Activated CD4-positive, alpha-beta T cell treated with anti-CD3 and anti-CD28 coated beads, Interleukin-2, amount 10 ng/mL, durations not matched to agents 7 days and 5 days (primary cell): ENCODE results near the gene ITSN1. TPM values are rescaled to one million over a fixed set of nuclear protein-coding genes. Genes with fewer than 3 reads are reported as not detected.

Experiments
- CTCF ChIA-PET: fragments of 350-600 bp; sonication (Branson Sonifier 250); formaldehyde crosslinking; loops from one replicate; lab custom pipeline; 2021; ENCODE audit warnings: antibody characterized with exemption; lab: Charles Lee
- POLR2A ChIA-PET: fragments of 350-600 bp; sonication (Branson Sonifier 250); formaldehyde crosslinking; loops from one replicate; lab custom pipeline; 2021; ENCODE audit warnings: antibody characterized with exemption; lab: Charles Lee
- DNase-seq: peaks from one replicate; pipeline ENCODE4 v3.0.0-alpha.2; 2020
- H3K27ac Mint-ChIP-seq: one replicate; pipeline ENCODE4 v1.8.0; 2021; ENCODE audit warnings: mild to moderate bottlenecking, moderate library complexity, mixed read lengths
- H3K27me3 Mint-ChIP-seq: one replicate; pipeline ENCODE4 v1.8.0; 2021; ENCODE audit warnings: mixed read lengths
- H3K36me3 Mint-ChIP-seq: one replicate; pipeline ENCODE4 v1.8.0; 2021; ENCODE audit warnings: low read depth, mixed read lengths
- H3K4me1 Mint-ChIP-seq: one replicate; pipeline ENCODE4 v1.8.0; 2021; ENCODE audit warnings: mixed read lengths
- H3K4me3 Mint-ChIP-seq: one replicate; pipeline ENCODE4 v1.8.0; 2021; ENCODE audit warnings: mild to moderate bottlenecking, moderate library complexity, mixed read lengths
- H3K9me3 Mint-ChIP-seq: one replicate; pipeline ENCODE4 v1.8.0; 2021; ENCODE audit warnings: mixed read lengths
- total RNA-seq, 2 experiments: library from RNA; stranded (reverse); gene quantifications; one replicate each; pipeline ENCODE4 v1.2.3, GENCODE V29; 2021

The ITSN1 gene
- total RNA-seq, 2 experiments from 2014 or later, result 3.0 to 3.3 TPM

GRCh38 chr21:33801424-33802405 is 159.4 kb downstream of the ITSN1 start:
- H3K9me3 Mint-ChIP-seq, result no peaks in the 10 kb centered on the region
- POLR2A ChIA-PET, result no interaction called here
- DNase-seq, result no peak
- no peaks in the 10 kb centered on the region for H3K4me1 Mint-ChIP-seq
- H3K27ac Mint-ChIP-seq, result no peak overlapping the region
- H3K27me3 Mint-ChIP-seq, result no peaks in the 10 kb centered on the region
- CTCF ChIA-PET, result interaction anchor here (0.8 to 1.1 kb wide), 3 partner anchors 30 to 98 kb away, joined by 3 read pairs; no protein-coding TSS in a partner anchor
- H3K4me3 Mint-ChIP-seq, result no peak overlapping the region
- H3K36me3 Mint-ChIP-seq, result no peaks in the 10 kb centered on the region

GRCh38 chr21:33802481-33802880 is 160.2 kb downstream of the ITSN1 start:
- H3K4me3 Mint-ChIP-seq, result no peak overlapping the region
- no peaks in the 10 kb centered on the region for H3K36me3 Mint-ChIP-seq
- H3K4me1 Mint-ChIP-seq, result no peaks in the 10 kb centered on the region
- H3K27me3 Mint-ChIP-seq, result no peaks in the 10 kb centered on the region
- no peaks in the 10 kb centered on the region for H3K9me3 Mint-ChIP-seq
- no peak for DNase-seq
- ChIA-PET POLR2A (no interaction called here), CTCF (no interaction called here)
- no peak overlapping the region for H3K27ac Mint-ChIP-seq

GRCh38 chr21:33808715-33809367 is 166.5 kb downstream of the ITSN1 start:
- no peaks in the 10 kb centered on the region for H3K36me3 Mint-ChIP-seq
- no peak overlapping the region for H3K27ac Mint-ChIP-seq
- POLR2A ChIA-PET, result no interaction called here
- no peak overlapping the region for H3K4me3 Mint-ChIP-seq
- no peaks in the 10 kb centered on the region for H3K9me3 Mint-ChIP-seq
- CTCF ChIA-PET, result interaction anchor here (0.6 to 1.0 kb wide), 2 partner anchors 11 to 536 kb away, joined by 3 read pairs; no protein-coding TSS in a partner anchor
- no peaks in the 10 kb centered on the region for H3K4me1 Mint-ChIP-seq
- no peak for DNase-seq
- H3K27me3 Mint-ChIP-seq, result no peaks in the 10 kb centered on the region

DNA sequence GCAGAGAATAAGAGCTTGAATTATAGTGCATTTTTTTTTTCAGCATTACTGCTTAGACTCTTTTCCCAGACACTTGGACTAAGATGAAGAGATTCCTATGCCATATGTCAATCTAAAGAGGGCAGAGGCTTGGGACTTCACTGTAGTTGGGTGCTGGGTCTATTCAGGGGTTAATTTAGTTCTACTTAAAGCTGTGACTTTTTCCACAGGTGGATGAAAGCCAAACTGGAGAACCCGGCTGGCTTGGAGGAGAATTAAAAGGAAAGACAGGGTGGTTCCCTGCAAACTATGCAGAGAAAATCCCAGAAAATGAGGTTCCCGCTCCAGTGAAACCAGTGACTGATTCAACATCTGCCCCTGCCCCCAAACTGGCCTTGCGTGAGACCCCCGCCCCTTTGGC is 168.5 kb downstream of the ITSN1 start:
- Mint-ChIP-seq H3K36me3 (no peaks in the 10 kb centered on the region), H3K27me3 (no peaks in the 10 kb centered on the region), H3K4me3 (no peak overlapping the region), H3K27ac (no peak overlapping the region), H3K9me3 (no peaks in the 10 kb centered on the region), H3K4me1 (no peaks in the 10 kb centered on the region)
- ChIA-PET CTCF (no interaction called here), POLR2A (no interaction called here)
- DNase-seq, result no peak

DNA sequence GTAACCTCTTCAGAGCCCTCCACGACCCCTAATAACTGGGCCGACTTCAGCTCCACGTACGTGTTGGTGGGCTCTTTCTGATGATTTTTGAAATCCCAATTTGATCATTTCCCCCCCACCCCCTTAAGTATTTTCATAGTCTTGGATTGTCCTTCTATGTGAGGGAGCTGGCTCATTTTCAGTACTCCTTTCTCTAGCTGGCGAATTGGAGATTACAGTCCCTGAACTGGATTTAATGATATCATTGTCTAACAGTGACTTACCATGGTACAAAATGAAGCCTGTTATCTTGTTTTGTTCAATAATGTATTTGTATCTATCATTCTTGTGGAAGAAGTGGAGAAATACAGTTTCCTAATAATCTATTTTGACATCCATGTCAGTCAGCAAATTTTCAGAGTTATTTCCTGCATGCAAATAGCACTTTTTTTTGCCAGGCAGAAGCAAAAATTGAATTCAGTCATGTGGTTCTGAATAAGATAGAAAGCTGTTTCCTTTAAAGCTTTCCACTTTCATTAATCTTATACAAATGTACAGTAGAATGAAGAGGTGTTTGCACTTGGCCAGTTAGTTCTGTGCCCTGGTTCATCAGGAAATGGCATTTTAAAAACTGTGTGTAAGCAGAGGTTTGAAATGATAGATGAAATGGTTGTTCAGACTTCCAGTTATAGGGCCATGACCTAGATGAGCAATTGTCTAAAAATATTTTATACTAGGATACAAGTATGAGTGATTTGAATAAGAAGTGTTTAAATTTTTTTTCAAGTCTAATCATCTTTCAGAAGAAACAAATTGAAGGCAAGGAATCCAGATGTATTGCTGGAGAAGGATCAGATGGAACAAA is 169.1 kb downstream of the ITSN1 start:
- H3K4me1 Mint-ChIP-seq, result no peaks in the 10 kb centered on the region
- ChIA-PET CTCF (no interaction called here), POLR2A (no interaction called here)
- no peaks in the 10 kb centered on the region for H3K27me3 Mint-ChIP-seq
- H3K36me3 Mint-ChIP-seq, result no peaks in the 10 kb centered on the region
- H3K27ac Mint-ChIP-seq, result no peak overlapping the region
- no peak overlapping the region for H3K4me3 Mint-ChIP-seq
- DNase-seq, result no peak
- no peaks in the 10 kb centered on the region for H3K9me3 Mint-ChIP-seq

DNA sequence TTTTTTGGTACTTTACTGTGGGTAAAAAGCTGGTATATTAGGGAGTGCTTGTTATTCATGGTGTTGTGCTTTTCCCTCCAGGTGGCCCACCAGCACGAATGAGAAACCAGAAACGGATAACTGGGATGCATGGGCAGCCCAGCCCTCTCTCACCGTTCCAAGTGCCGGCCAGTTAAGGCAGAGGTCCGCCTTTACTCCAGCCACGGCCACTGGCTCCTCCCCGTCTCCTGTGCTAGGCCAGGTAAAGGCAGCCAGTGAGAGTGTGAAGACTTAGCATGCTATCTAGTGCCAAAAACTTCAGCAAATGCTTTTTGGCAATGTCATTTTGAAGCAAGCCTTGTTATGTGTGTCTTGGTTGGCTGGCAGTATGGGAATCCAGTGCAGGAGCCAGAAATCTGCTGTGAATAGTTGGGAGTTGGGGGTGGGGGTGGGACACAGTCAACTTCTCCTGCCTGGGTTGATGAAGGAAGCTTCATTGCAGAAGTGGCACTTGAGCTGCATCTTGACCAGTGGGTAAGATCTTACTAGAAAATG is 171.6 kb downstream of the ITSN1 start:
- H3K4me1 Mint-ChIP-seq, result no peaks in the 10 kb centered on the region
- POLR2A ChIA-PET, result no interaction called here
- H3K27me3 Mint-ChIP-seq, result no peaks in the 10 kb centered on the region
- no peak overlapping the region for H3K4me3 Mint-ChIP-seq
- H3K27ac Mint-ChIP-seq, result no peak overlapping the region
- no peaks in the 10 kb centered on the region for H3K9me3 Mint-ChIP-seq
- CTCF ChIA-PET, result no interaction called here
- no peak for DNase-seq
- no peaks in the 10 kb centered on the region for H3K36me3 Mint-ChIP-seq

- H3K27me3 Mint-ChIP-seq, result no peaks in the 10 kb centered on the region
- ChIA-PET CTCF (interaction anchor here (1.4 kb wide), 1 partner anchor 18 kb away, joined by 4 read pairs; no protein-coding TSS in a partner anchor), POLR2A (no interaction called here)
- DNase-seq, result no peak
- H3K9me3 Mint-ChIP-seq, result no peaks in the 10 kb centered on the region
- no peak overlapping the region for H3K4me3 Mint-ChIP-seq
- no peaks in the 10 kb centered on the region for H3K36me3 Mint-ChIP-seq
- no peak overlapping the region for H3K27ac Mint-ChIP-seq
- H3K4me1 Mint-ChIP-seq, result no peaks in the 10 kb centered on the region
Observed at GRCh38 chr21:33815143-33815707, 172.9 kb downstream of the ITSN1 start.

DNA sequence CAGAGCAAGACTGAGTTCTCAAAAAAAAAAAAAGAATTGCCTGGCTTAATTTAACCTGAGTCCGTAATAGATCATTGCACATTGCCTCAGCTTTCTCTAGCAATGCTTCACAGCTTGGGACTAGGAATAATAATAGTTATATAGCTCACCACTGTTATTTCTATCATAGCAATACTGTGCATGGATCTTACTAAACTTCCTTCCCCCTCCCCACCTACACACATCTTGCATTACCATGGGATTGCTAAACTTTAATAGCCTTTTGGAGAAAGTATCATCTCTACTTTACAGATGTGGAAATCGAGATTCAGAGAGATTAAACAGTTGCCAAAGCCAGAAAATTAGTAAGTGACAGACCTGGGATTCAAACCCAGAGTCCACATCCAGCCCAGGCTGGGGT is 173.9 kb downstream of the ITSN1 start:
- DNase-seq, result no peak
- POLR2A ChIA-PET, result no interaction called here
- Mint-ChIP-seq H3K36me3 (no peaks in the 10 kb centered on the region), H3K27me3 (no peaks in the 10 kb centered on the region), H3K27ac (no peak overlapping the region), H3K4me1 (no peaks in the 10 kb centered on the region), H3K9me3 (no peaks in the 10 kb centered on the region), H3K4me3 (no peak overlapping the region)
- CTCF ChIA-PET, result interaction anchor here (1.4 kb wide), 1 partner anchor 19 kb away, joined by 4 read pairs; no protein-coding TSS in a partner anchor

- no peaks in the 10 kb centered on the region for H3K36me3 Mint-ChIP-seq
- no peaks in the 10 kb centered on the region for H3K27me3 Mint-ChIP-seq
- no peak overlapping the region for H3K4me3 Mint-ChIP-seq
- ChIA-PET CTCF (no interaction called here), POLR2A (no interaction called here)
- H3K4me1 Mint-ChIP-seq, result no peaks in the 10 kb centered on the region
- no peaks in the 10 kb centered on the region for H3K9me3 Mint-ChIP-seq
- DNase-seq, result no peak
- H3K27ac Mint-ChIP-seq, result no peak overlapping the region
Observed at GRCh38 chr21:33817138-33817537, 174.8 kb downstream of the ITSN1 start.

DNA sequence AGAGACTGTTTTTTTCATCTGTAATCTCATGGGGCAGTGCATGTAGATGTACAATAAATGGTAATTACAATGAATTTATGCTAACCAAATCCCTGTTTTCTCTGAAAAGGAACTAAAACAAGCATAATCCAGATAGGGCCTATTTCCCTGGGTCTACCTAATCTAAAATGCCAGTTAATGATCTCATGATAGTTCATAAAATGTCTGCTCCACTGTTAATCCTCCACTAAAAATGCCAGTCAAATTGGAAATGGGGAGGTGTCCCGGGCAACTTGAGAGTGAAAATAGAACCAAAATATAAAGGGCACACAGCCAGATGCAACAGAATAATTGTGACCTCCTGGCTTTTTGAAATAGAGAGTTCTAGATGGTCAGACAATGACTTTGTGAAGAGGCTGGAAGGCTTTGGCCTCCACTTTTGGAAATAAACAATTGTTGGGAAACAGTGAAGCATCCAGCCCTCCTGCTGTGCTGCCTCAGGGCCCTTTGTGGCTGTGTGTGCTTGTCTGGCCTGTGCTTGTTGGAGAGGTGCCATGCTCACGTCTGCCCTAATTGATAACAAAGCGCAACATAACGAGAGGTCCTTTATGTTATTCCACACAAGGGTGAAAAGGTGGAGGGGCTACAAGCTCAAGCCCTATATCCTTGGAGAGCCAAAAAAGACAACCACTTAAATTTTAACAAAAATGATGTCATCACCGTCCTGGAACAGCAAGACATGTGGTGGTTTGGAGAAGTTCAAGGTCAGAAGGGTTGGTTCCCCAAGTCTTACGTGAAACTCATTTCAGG is 175.6 kb downstream of the ITSN1 start:
- H3K36me3 Mint-ChIP-seq, result no peaks in the 10 kb centered on the region
- no peaks in the 10 kb centered on the region for H3K4me1 Mint-ChIP-seq
- no peak overlapping the region for H3K27ac Mint-ChIP-seq
- ChIA-PET POLR2A (no interaction called here), CTCF (interaction anchor here (0.9 kb wide), 1 partner anchor 13 kb away, joined by 3 read pairs; no protein-coding TSS in a partner anchor)
- H3K4me3 Mint-ChIP-seq, result no peak overlapping the region
- no peak for DNase-seq
- H3K27me3 Mint-ChIP-seq, result no peaks in the 10 kb centered on the region
- no peaks in the 10 kb centered on the region for H3K9me3 Mint-ChIP-seq

GRCh38 chr21:33820230-33820770 is 178.0 kb downstream of the ITSN1 start:
- no peaks in the 10 kb centered on the region for H3K27me3 Mint-ChIP-seq
- H3K27ac Mint-ChIP-seq, result no peak overlapping the region
- no peak for DNase-seq
- H3K4me1 Mint-ChIP-seq, result no peaks in the 10 kb centered on the region
- ChIA-PET CTCF (interaction anchor here (0.7 kb wide), 1 partner anchor 22 kb away, joined by 5 read pairs; no protein-coding TSS in a partner anchor), POLR2A (no interaction called here)
- H3K36me3 Mint-ChIP-seq, result no peaks in the 10 kb centered on the region
- H3K9me3 Mint-ChIP-seq, result no peaks in the 10 kb centered on the region
- H3K4me3 Mint-ChIP-seq, result no peak overlapping the region
